ENCODE results near the gene GGA1. TPM values are rescaled to one million over a fixed set of nuclear protein-coding genes. Genes with fewer than 3 reads are reported as not detected.
A peak's percentile ranks its signal among the peaks of the same experiment; 100 is the strongest.

The GGA1 gene, protein sequence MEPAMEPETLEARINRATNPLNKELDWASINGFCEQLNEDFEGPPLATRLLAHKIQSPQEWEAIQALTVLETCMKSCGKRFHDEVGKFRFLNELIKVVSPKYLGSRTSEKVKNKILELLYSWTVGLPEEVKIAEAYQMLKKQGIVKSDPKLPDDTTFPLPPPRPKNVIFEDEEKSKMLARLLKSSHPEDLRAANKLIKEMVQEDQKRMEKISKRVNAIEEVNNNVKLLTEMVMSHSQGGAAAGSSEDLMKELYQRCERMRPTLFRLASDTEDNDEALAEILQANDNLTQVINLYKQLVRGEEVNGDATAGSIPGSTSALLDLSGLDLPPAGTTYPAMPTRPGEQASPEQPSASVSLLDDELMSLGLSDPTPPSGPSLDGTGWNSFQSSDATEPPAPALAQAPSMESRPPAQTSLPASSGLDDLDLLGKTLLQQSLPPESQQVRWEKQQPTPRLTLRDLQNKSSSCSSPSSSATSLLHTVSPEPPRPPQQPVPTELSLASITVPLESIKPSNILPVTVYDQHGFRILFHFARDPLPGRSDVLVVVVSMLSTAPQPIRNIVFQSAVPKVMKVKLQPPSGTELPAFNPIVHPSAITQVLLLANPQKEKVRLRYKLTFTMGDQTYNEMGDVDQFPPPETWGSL
- 10 to 100 TPM; 25.1 to 76.1 (median 34.1) TPM for total RNA-seq

DNA sequence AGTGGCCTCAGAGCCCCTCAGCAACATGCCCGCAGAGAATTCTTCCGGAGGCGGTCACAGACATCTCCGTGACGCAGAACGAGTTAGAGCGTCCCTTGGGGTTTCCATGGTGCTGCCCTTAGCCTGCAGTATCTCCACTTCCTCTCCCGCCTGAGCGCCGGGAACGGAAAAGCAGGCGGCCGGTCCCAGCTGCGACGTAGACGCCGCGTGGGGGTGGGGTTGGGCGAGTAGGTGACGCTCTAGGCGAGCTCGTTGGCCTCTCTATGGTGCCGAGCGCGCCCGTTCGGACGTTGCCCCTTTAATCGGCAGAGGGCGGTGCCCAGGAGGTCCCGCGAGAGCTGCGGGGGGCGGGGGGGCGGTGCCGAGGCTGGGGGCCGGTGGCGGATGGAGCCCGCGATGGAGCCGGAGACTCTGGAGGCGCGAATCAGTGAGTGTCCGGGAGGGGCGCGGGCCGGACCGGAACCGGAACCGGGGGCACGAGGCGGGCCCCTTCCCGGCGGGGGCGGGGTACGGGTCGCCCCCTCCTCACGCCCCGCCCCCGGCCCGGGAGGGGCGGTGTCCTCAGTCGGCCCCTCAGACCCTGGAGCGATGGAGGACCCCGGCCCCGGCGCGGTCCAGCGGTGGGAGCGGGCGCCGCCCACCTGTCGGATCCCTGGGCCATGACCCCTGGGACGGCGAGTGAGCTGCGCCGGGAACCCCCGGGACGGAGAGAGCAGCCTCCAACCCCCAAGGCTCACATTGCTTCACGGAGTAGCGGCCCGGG, at the start of gene GGA1:
TSS of gene GGA1 (plus strand) at position 358 of the 763 bp plus-strand sequence. CDS start at position 385, 27 bp downstream.
- peak within 1 kb of the TSS; percentile 47 to 93 (median 59) for H3K4me3 ChIP-seq
- in situ Hi-C loops (cut with MboI; ENCODE audit: low pct_unique_long_range_greater_than_20kb in 2 of 9, low sequenced_read_pairs in 9 of 9, unreplicated experiment in 9 of 9), result no loop called here
- H3K27ac ChIP-seq, result peak within 1 kb of the TSS; percentile 96 to 97
- H3K4me1 ChIP-seq (replicated peaks in 1 of 2), result peaks cover 13 to 25% of the 10 kb centered on the region in 2 donors
- peak; percentile 72 to 89 (median 86) for ATAC-seq (replicated peaks in 6 of 8)
- 0% methylated on average over 1 to 10 of the region's 82 CpGs; no CpG with 5 or more reads in 8 of the 10 experiments for WGBS, 10 experiments

DNA sequence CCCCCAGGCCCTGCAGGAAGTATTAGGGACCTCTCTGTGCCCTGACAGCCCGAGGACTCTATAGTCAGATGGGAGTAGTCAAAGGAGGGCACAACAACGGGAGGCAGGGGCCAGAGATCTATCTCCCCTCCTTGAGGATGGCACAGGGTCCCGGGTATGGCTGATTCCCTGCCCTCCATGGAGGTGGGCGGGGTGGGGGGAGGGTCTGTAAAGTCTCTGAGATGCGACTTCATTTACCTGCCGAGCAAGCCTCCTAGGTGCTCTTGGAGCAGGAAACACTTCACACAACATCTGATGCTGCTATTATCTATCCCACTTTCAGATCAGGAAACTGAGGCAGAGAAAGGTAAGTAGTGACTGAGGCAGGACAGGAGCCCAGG, 49.1 kb upstream of the GGA1 start:
- in situ Hi-C loops (cut with MboI; ENCODE audit: low pct_unique_long_range_greater_than_20kb in 2 of 9, low sequenced_read_pairs in 9 of 9, unreplicated experiment in 9 of 9), result no loop called here
- H3K27ac ChIP-seq, result no peak overlapping the region
- WGBS, 10 experiments, result 17 to 79% (median 70%) methylated on average over 2 to 3 of the region's 6 CpGs; no CpG with 5 or more reads in 7 of the 10 experiments
- H3K4me3 ChIP-seq, result no peak overlapping the region
- H3K4me1 ChIP-seq (replicated peaks in 1 of 2), result peaks cover 17 to 32% of the 10 kb centered on the region in 2 donors
- no peak for ATAC-seq (replicated peaks in 6 of 8)

DNA sequence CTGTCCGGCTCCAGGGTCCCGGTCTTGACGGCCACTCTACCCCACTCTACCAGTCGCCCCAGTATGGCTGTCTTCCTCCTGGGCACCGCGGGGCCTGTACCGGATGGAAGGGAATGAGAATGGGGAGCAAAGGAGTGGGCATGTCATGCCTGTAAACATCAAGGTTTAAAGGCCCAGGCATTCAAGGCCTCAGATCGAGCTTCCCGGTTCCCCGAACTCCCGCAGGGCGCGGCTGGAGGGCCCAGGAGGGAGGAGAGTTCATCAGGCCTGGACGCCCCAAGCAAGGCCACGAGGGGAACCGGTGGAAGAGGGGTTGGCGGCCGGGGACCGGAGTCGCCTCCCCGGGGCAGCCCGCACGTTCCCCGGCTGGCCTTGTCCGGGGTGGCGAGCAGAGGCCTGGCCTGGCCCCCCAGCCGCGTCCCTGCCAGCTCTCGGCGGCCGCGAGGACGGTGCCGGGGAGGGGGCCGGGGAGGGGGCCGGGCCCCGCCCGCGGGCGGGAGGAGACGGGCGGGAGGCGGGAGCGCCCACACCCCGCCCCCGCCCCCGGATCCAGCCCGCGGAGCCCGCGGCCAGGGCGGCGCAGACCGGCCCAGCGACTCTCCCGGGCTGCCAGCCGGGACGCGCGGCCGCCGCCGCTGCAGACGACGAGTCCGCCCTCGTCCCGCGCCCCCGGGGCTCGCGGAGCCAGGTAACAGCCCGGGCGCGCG, 48.6 kb upstream of the GGA1 start, which contains the start of gene CDC42EP1:
TSS of gene CDC42EP1 (plus strand) at position 580 of the 707 bp plus-strand sequence. CDS start 5,870 bp downstream, outside the sequence.
- Histone ChIP-seq H3K4me3 (peak within 1 kb of the TSS; percentile 25 to 77 (median 51)), H3K27ac (peak within 1 kb of the TSS in 1 of 2 donors; percentile 87), H3K4me1 (replicated peaks in 1 of 2) (peaks cover 17 to 32% of the 10 kb centered on the region in 2 donors)
- ATAC-seq (replicated peaks in 6 of 8), result peak; percentile 44 to 76 (median 68)
- WGBS, 10 experiments, result 0 to 80% (median 28%) methylated on average over 1 to 6 of the region's 76 CpGs; no CpG with 5 or more reads in 4 of the 10 experiments
- in situ Hi-C loops (cut with MboI; ENCODE audit: low pct_unique_long_range_greater_than_20kb in 2 of 9, low sequenced_read_pairs in 9 of 9, unreplicated experiment in 9 of 9), result loop anchor here in 1 of 9 experiments (10.0 kb wide), 1 partner anchor 245 kb away; no protein-coding TSS in a partner anchor

DNA sequence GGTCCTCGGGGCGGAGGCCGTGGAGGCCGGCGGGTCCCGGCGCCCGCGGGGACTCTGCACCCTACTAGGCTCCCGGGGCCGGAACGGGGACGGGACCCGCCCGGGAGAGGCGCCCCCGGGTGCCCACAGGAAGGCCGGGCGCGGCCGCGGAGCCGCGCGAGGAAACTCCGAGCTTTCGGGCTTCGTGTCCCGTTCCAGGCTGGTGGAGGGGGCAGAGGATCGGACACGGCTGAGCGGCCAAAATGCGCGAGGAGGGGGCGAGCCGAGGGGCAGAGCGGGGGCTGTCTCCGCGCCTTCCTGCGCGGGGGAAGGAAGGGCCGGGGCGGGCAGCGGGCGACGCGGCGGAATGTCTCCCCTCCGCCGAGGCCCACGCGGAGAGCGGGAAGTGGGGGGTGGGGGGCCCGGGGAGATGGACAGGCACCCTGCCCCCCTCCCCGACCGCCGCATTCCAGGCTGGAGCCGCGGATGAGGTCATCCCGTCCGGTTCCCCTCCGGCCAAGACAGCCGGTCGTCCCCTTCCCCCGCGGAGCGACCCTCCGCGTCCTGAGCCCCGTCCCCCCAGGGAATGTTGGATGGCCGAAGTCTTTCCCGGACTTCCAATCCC, 47.9 kb upstream of the GGA1 start:
- peak overlapping the region in 1 of 2 donors; percentile 87 for H3K27ac ChIP-seq
- peak overlapping the region; percentile 25 to 77 (median 51) for H3K4me3 ChIP-seq
- WGBS, 10 experiments, result no CpG with 5 or more reads among the region's 72 CpGs
- ATAC-seq (replicated peaks in 6 of 8), result peak; percentile 4 to 50 (median 39)
- peaks cover 17 to 32% of the 10 kb centered on the region in 2 donors for H3K4me1 ChIP-seq (replicated peaks in 1 of 2)
- in situ Hi-C loops (cut with MboI; ENCODE audit: low pct_unique_long_range_greater_than_20kb in 2 of 9, low sequenced_read_pairs in 9 of 9, unreplicated experiment in 9 of 9), result loop anchor here in 1 of 9 experiments (10.0 kb wide), 1 partner anchor 246 kb away; no protein-coding TSS in a partner anchor

DNA sequence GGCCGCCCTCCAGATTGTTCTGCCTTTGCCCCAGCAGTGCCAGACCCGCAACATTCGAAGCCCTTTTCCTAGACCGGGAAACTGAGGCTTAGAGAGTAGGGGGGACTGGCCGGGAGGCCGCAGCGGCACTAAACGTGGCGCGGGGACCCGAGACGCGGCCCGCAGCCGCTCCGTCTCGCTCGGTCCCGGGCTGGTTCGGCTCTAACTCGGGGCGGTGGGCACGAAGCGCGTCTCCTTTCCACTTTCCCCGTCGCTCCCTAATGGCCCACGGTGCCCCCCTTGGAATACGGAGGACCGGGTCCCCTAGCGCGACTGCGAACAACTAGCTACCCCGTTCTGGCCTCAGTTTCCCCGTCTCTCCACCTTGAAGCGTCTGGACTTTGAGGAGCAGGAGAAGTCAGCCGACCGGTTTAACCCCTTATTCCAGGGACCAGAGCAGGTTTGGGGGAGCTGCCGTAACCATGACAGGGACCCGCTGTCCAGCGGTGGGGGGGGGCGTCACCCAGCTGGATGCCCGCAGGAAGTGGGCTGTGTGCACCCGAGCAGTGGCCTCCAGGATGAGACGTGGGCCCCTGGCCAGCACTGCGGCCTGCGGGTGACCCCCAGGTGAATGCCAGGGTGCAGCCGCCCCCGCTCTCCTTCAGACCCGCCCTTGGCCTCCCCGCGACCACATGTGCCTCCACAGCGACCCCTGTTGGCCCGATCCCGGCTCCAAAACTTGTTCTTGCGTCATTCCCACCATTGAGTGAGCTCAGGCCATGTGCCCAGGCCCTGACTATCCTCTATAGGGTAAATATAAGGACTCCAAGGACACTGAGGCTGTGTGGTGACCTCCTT, 47.2 kb upstream of the GGA1 start:
- Histone ChIP-seq H3K27ac (peak overlapping the region in 1 of 2 donors; percentile 87), H3K4me1 (replicated peaks in 1 of 2) (peaks cover 17 to 32% of the 10 kb centered on the region in 2 donors), H3K4me3 (peak overlapping the region; percentile 25 to 77 (median 51))
- in situ Hi-C loops (cut with MboI; ENCODE audit: low pct_unique_long_range_greater_than_20kb in 2 of 9, low sequenced_read_pairs in 9 of 9, unreplicated experiment in 9 of 9), result loop anchor here in 1 of 9 experiments (10.0 kb wide), 1 partner anchor 247 kb away; no protein-coding TSS in a partner anchor
- WGBS, 10 experiments, result 0% methylated on average over 4 of the region's 56 CpGs; no CpG with 5 or more reads in 9 of the 10 experiments
- ATAC-seq (replicated peaks in 6 of 8), result peak; percentile 32 to 80 (median 49)

DNA sequence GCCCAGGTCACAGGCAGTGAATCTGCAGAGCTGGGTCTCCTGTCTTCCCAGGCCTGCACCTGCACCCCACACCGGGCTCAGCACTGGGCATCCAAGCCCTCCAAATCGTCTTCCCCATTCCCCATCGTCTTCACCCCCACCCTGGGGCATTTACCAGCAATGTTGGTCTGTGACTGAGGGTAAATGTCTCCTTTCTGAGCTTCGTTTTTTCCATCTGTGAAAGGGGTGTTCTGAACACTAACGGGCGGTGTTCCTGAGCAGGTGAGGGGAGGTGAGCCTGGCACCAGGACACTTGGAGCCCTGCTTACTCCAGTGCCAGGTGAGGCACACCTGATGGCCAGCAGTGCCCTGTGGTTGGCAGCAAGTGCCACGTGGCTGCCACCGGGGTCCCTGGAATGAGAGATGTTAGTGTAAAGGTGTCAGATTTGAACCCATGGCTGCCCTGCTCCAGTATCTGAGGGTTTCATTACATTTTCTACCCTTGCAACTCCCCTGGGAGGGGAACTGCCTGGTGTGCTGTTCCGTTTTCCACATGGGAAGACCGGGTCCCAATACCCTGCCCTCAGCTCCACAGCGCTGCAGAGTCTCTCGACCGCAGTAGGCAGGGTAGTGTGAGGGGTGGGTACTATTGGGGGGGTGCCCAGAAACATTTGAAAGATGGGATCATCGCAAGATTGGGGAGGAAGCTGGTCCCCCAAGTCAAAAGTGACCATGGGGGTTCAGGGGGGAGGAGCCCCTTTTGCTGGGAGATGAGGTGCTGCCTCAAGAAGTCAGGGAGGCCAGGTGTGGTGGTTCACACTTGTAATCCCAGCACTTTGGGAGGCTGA, 46.4 kb upstream of the GGA1 start:
- in situ Hi-C loops (cut with MboI; ENCODE audit: low pct_unique_long_range_greater_than_20kb in 2 of 9, low sequenced_read_pairs in 9 of 9, unreplicated experiment in 9 of 9), result loop anchor here in 1 of 9 experiments (10.0 kb wide), 1 partner anchor 247 kb away; no protein-coding TSS in a partner anchor
- WGBS, 10 experiments, result 40 to 100% (median 53%) methylated on average over 1 to 7 of the region's 14 CpGs; no CpG with 5 or more reads in 7 of the 10 experiments
- Histone ChIP-seq H3K4me1 (replicated peaks in 1 of 2) (peaks cover 17 to 28% of the 10 kb centered on the region in 2 donors), H3K4me3 (peak overlapping the region in 3 of 5 donors; percentile 51 to 77 (median 74)), H3K27ac (no peak overlapping the region)
- no peak for ATAC-seq (replicated peaks in 6 of 8)

DNA sequence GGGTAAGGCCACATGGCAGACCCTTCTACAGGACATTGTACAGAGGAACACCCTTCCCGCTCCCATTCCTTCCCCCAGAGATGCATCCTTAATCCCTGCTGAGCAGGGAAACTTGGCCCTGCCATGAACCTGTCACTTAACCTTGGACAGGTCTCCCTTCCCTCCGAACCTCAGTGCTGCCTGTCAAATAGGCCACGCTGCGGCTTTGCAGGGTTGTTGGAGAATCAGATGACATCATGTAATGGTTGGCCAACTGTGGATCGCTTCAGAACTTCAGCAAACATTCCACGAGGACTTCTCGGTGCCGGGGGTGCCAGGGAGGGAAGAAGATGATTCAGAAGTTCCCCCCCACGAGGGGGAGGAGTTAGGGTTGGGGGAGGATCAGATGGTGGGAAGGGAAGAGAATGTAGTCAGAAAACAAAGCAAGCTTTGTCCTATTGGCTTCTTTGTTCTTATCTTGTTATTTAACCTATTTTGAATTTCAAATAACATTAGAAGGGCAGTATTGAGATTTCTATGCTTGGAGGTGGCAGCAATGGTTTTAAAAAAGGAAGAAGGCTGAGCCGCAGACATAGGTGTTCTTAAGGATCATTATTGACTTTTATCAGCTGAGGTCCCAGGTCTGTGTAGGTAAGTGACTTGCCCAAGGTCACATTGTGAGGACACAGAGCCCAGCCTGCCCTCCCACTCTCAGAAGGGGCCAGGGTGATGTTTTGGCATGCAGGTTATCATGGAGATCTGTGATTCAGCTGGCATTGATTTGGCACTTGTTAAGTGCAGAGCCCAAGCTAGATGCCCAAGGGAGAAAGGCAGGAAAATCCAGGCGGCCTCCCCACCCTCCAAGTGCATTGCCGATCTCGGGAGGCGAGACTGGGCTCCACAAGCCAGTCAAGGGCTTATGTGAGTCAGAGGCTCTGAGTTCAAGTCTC, 45.2 kb upstream of the GGA1 start:
- Histone ChIP-seq H3K27ac (no peak overlapping the region), H3K4me1 (replicated peaks in 1 of 2) (peaks cover 17 to 29% of the 10 kb centered on the region in 2 donors), H3K4me3 (no peak overlapping the region)
- 3 to 92% (median 40%) methylated on average over 1 to 6 of the region's 14 CpGs; no CpG with 5 or more reads in 3 of the 10 experiments for WGBS, 10 experiments
- in situ Hi-C loops (cut with MboI; ENCODE audit: low pct_unique_long_range_greater_than_20kb in 2 of 9, low sequenced_read_pairs in 9 of 9, unreplicated experiment in 9 of 9), result loop anchor here in 1 of 9 experiments (10.0 kb wide), 1 partner anchor 249 kb away; no protein-coding TSS in a partner anchor
- ATAC-seq (replicated peaks in 6 of 8), result peak in 5 of 8 experiments; percentile 4 to 28 (median 10)

DNA sequence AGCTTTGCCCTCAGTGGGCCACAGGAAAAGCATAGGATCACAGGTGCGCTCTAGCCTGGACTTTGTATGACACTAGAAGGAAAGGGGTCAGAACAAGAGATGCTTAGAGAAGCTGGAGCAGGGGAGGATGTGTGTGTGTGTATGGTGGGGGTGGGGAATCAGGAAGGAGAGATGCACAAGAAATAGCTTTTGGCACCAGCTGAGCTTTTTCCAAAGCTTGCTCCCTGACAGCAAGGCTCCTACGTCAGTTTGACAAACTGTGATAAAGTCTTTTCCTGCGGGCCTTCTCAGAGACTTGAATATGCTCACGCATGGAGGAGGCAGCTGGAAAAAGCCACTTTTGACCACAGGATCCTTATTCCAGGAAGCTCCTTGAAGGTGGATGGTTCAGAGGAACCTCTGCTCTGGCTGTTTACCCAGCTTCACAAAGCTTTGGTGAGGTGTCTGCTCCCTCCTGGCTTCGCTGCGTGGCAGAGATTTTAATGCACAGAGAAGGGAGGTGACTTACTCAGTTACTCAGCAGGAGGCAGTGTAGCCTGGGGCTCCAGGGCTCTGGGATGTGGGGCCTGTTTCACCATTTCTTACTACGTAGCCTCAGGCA, 44.4 kb upstream of the GGA1 start:
- H3K4me1 ChIP-seq (replicated peaks in 1 of 2), result peaks cover 17 to 30% of the 10 kb centered on the region in 2 donors
- 60 to 87% (median 81%) methylated on average over 1 to 6 of the region's 7 CpGs; no CpG with 5 or more reads in 4 of the 10 experiments for WGBS, 10 experiments
- no peak for ATAC-seq (replicated peaks in 6 of 8)
- H3K4me3 ChIP-seq, result no peak overlapping the region
- H3K27ac ChIP-seq, result no peak overlapping the region
- in situ Hi-C loops (cut with MboI; ENCODE audit: low pct_unique_long_range_greater_than_20kb in 2 of 9, low sequenced_read_pairs in 9 of 9, unreplicated experiment in 9 of 9), result loop anchor here in 1 of 9 experiments (10.0 kb wide), 1 partner anchor 249 kb away; no protein-coding TSS in a partner anchor

DNA sequence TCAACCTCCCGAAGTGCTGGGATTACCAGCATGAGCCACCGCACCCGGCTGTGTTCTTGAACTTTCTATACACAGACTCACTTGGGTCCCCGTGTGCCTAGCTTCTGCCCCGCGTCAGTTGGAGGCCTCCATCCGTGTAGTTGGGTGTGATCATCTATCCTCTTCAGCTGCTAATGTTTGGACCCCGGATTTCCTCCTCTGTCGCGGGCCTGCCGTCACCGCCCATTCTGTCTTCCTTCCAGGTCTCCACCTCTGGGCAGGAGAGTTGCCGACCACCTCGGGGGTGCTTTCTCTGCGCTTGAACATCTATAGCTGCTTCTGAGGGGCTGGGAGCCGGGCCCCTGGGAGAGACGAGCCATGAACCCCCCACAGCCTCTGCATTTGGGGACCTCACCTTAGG, 42.8 kb upstream of the GGA1 start:
- in situ Hi-C loops (cut with MboI; ENCODE audit: low pct_unique_long_range_greater_than_20kb in 2 of 9, low sequenced_read_pairs in 9 of 9, unreplicated experiment in 9 of 9), result loop anchor here in 1 of 9 experiments (10.0 kb wide), 1 partner anchor 251 kb away; no protein-coding TSS in a partner anchor
- Histone ChIP-seq H3K4me1 (replicated peaks in 1 of 2) (peaks cover 17 to 25% of the 10 kb centered on the region in 2 donors), H3K27ac (no peak overlapping the region), H3K4me3 (no peak overlapping the region)
- 30 to 93% methylated on average over 3 to 4 of the region's 17 CpGs; no CpG with 5 or more reads in 8 of the 10 experiments for WGBS, 10 experiments
- ATAC-seq (replicated peaks in 6 of 8), result no peak

All from motor neuron (in vitro differentiated cells).